Measurements from ENCODE around the gene DGKH. TPM values are rescaled to one million over a fixed set of nuclear protein-coding genes. Genes with fewer than 3 reads are reported as not detected.

The DGKH gene
- total and polyA plus RNA-seq, 2 donors: 3.4 to 36.4 TPM

Small RNAs within 50 kb of the gene (small RNA-seq; reads per million reads assigned to genes)
- not detected for gene RPS28P8

Other genes starting within 250 kb of the DGKH start
- gene VWA8, start 87.5 kb upstream of the DGKH start, total RNA-seq: 45.9 TPM
- gene VWA8, start 87.5 kb upstream of the DGKH start, polyA plus RNA-seq: 8.8 TPM
- gene AKAP11, start 223.5 kb downstream of the DGKH start, total RNA-seq: 59.2 TPM
- 18.2 TPM for gene AKAP11, start 223.5 kb downstream of the DGKH start, polyA plus RNA-seq